Immature natural killer cell (primary cell): ENCODE data around the gene TMED3. TPM values are rescaled to one million over a fixed set of nuclear protein-coding genes. Genes with fewer than 3 reads are reported as not detected.
"Not testable (repeated sequence)": the region's sequence is repeated elsewhere in the genome, so short reads cannot be mapped to it uniquely, and the experiment has no call there.

Source experiments
- DNase-seq, 3 donors: peaks; one replicate each; pipeline ENCODE4 v3.0.0; 2022; ENCODE audit warnings: mixed read lengths in 1 of 3
- H3K27ac Mint-ChIP-seq, 6 donors: one replicate each; pipeline ENCODE4 v1.8.0; 2020; ENCODE audit warnings: mixed read lengths in 6 of 6, mild to moderate bottlenecking in 5 of 6, inconsistent platforms in 4 of 6, moderate library complexity in 3 of 6
- H3K27me3 Mint-ChIP-seq, 3 donors: one replicate each; pipeline ENCODE4 v1.8.0; 2020 to 2021; ENCODE audit warnings: low read depth in 3 of 3, mild to moderate bottlenecking in 3 of 3, mixed read lengths in 3 of 3, moderate library complexity in 3 of 3, inconsistent platforms in 1 of 3
- H3K36me3 Mint-ChIP-seq, 3 donors: one replicate each; pipeline ENCODE4 v1.8.0; 2020; ENCODE audit warnings: mixed read lengths in 3 of 3, inconsistent platforms in 2 of 3, mild to moderate bottlenecking in 2 of 3
- H3K4me1 Mint-ChIP-seq, 2 donors: one replicate each; pipeline ENCODE4 v1.8.0; 2020; ENCODE audit warnings: inconsistent platforms in 2 of 2, mild to moderate bottlenecking in 2 of 2, mixed read lengths in 2 of 2, moderate library complexity in 1 of 2
- H3K4me3 Mint-ChIP-seq, 5 donors: one replicate each; pipeline ENCODE4 v1.8.0; 2020; ENCODE audit warnings: mild to moderate bottlenecking in 5 of 5, mixed read lengths in 5 of 5, inconsistent platforms in 3 of 5, moderate library complexity in 3 of 5
- H3K9me3 Mint-ChIP-seq, 6 donors: one replicate each; pipeline ENCODE4 v1.8.0; 2020; ENCODE audit warnings: mild to moderate bottlenecking in 6 of 6, mixed read lengths in 6 of 6, inconsistent platforms in 4 of 6, moderate library complexity in 3 of 6
- polyA plus RNA-seq, 3 donors: library from polyadenylated mRNA; unstranded; fragments of 300-500 nt; fragmentation: Illumina TruSeq; gene quantifications; one replicate each; pipeline ENCODE4 v1.2.3, GENCODE V29; 2021

The TMED3 gene
- polyA plus RNA-seq, 3 donors from 2014 or later = 53.6 to 82.4 (median 77.2) TPM

- H3K36me3 Mint-ChIP-seq = no peaks in the 10 kb centered on the region
- peaks cover 0 to under 1% (median 0%) of the 10 kb centered on the region in 6 donors for H3K9me3 Mint-ChIP-seq
- H3K27ac Mint-ChIP-seq = no peak overlapping the region
- H3K27me3 Mint-ChIP-seq = peaks cover 6 to 8% (median 8%) of the 10 kb centered on the region in 3 donors
- no peak overlapping the region for H3K4me3 Mint-ChIP-seq
- peaks cover 12 to 18% of the 10 kb centered on the region in 2 donors for H3K4me1 Mint-ChIP-seq
- no peak for DNase-seq
Observed at GRCh38 chr15:79307251-79307650, 3.7 kb upstream of the TMED3 start.

- H3K36me3 Mint-ChIP-seq = peaks cover under 1 to 9% (median 4%) of the 10 kb centered on the region in 3 donors
- no peak for DNase-seq
- peaks cover 6 to 8% (median 6%) of the 10 kb centered on the region in 3 donors for H3K27me3 Mint-ChIP-seq
- H3K27ac Mint-ChIP-seq = no peak overlapping the region
- peaks cover 24 to 34% of the 10 kb centered on the region in 2 donors for H3K4me1 Mint-ChIP-seq
- H3K4me3 Mint-ChIP-seq = no peak overlapping the region
- H3K9me3 Mint-ChIP-seq = no peaks in the 10 kb centered on the region
Observed at GRCh38 chr15:79308874-79309273, 2.0 kb upstream of the TMED3 start.

GRCh38 chr15:79310612-79310984 lies 314 bp upstream of the TMED3 start:
- no peak for DNase-seq
- H3K9me3 Mint-ChIP-seq = no peaks in the 10 kb centered on the region
- H3K27ac Mint-ChIP-seq = peak overlapping the region in 4 of 6 donors; percentile 19 to 57 (median 34)
- peaks cover 12 to 20% (median 20%) of the 10 kb centered on the region in 3 donors for H3K36me3 Mint-ChIP-seq
- H3K4me3 Mint-ChIP-seq = peak overlapping the region; percentile 82 to 86 (median 85)
- H3K27me3 Mint-ChIP-seq = peaks cover 5 to 7% (median 6%) of the 10 kb centered on the region in 3 donors
- peaks cover 30 to 48% of the 10 kb centered on the region in 2 donors for H3K4me1 Mint-ChIP-seq

- no peak for DNase-seq
- Mint-ChIP-seq H3K4me1 (peaks cover 36 to 58% of the 10 kb centered on the region in 2 donors), H3K4me3 (peak overlapping the region; percentile 81 to 89 (median 83)), H3K9me3 (no peaks in the 10 kb centered on the region), H3K27ac (peak overlapping the region in 3 of 6 donors; percentile 6 to 68 (median 47)), H3K27me3 (peaks cover 3 to 7% (median 4%) of the 10 kb centered on the region in 3 donors), H3K36me3 (peaks cover 18 to 34% (median 24%) of the 10 kb centered on the region in 3 donors)
Observed at GRCh38 chr15:79311901-79312553, 1.1 kb downstream of the TMED3 start.

GRCh38 chr15:79314186-79314585 lies 3.3 kb downstream of the TMED3 start:
- Mint-ChIP-seq H3K27me3 (peaks cover 2 to 3% (median 2%) of the 10 kb centered on the region in 3 donors), H3K4me1 (peaks cover 49 to 80% of the 10 kb centered on the region in 2 donors), H3K27ac (no peak overlapping the region), H3K36me3 (peaks cover 31 to 56% (median 35%) of the 10 kb centered on the region in 3 donors), H3K4me3 (peak overlapping the region in 1 of 5 donors; percentile 41), H3K9me3 (no peaks in the 10 kb centered on the region)
- no peak for DNase-seq

- no peak overlapping the region for H3K4me3 Mint-ChIP-seq
- no peak overlapping the region for H3K27ac Mint-ChIP-seq
- H3K36me3 Mint-ChIP-seq = peaks cover 35 to 61% (median 36%) of the 10 kb centered on the region in 3 donors
- no peak for DNase-seq
- H3K9me3 Mint-ChIP-seq = no peaks in the 10 kb centered on the region
- H3K4me1 Mint-ChIP-seq = peaks cover 54 to 86% of the 10 kb centered on the region in 2 donors
- H3K27me3 Mint-ChIP-seq = peaks cover 2 to 3% (median 2%) of the 10 kb centered on the region in 3 donors
Observed at GRCh38 chr15:79314811-79315210, 3.9 kb downstream of the TMED3 start.

- Mint-ChIP-seq H3K4me1 (peaks cover 49 to 87% of the 10 kb centered on the region in 2 donors), H3K4me3 (no peak overlapping the region), H3K9me3 (no peaks in the 10 kb centered on the region), H3K27ac (no peak overlapping the region), H3K27me3 (peaks cover 0 to 2% (median 0%) of the 10 kb centered on the region in 3 donors), H3K36me3 (peaks cover 35 to 62% (median 36%) of the 10 kb centered on the region in 3 donors)
- no peak for DNase-seq
Observed at GRCh38 chr15:79315623-79316328, 4.9 kb downstream of the TMED3 start.

- Mint-ChIP-seq H3K36me3 (peaks cover 35 to 71% (median 36%) of the 10 kb centered on the region in 3 donors), H3K27me3 (no peaks in the 10 kb centered on the region), H3K4me3 (no peak overlapping the region), H3K9me3 (no peaks in the 10 kb centered on the region), H3K4me1 (peaks cover 45 to 88% of the 10 kb centered on the region in 2 donors), H3K27ac (peak overlapping the region in 2 of 6 donors; percentile 20 to 55)
- no peak for DNase-seq
Observed at GRCh38 chr15:79316864-79317263, 6.0 kb downstream of the TMED3 start.

- peaks cover 25 to 74% (median 46%) of the 10 kb centered on the region in 3 donors for H3K36me3 Mint-ChIP-seq
- not testable (repeated sequence) for H3K9me3 Mint-ChIP-seq, H3K27me3 Mint-ChIP-seq, H3K4me3 Mint-ChIP-seq, DNase-seq
- peaks cover 23 to 60% of the 10 kb centered on the region in 2 donors for H3K4me1 Mint-ChIP-seq
- peak overlapping the region in 1 of 6 donors; percentile 20 for H3K27ac Mint-ChIP-seq
Observed at GRCh38 chr15:79319973-79320372, 9.1 kb downstream of the TMED3 start.

- H3K4me1 Mint-ChIP-seq = peaks cover 19 to 45% of the 10 kb centered on the region in 2 donors
- peaks cover 19 to 66% (median 41%) of the 10 kb centered on the region in 3 donors for H3K36me3 Mint-ChIP-seq
- H3K27ac Mint-ChIP-seq = no peak overlapping the region
- H3K27me3 Mint-ChIP-seq = no peaks in the 10 kb centered on the region
- no peak overlapping the region for H3K4me3 Mint-ChIP-seq
- H3K9me3 Mint-ChIP-seq = no peaks in the 10 kb centered on the region
- no peak for DNase-seq
Observed at GRCh38 chr15:79321876-79322275, 11.0 kb downstream of the TMED3 start.

GRCh38 chr15:79322306-79322705 lies 11.4 kb downstream of the TMED3 start:
- no peak for DNase-seq
- Mint-ChIP-seq H3K27me3 (no peaks in the 10 kb centered on the region), H3K27ac (no peak overlapping the region), H3K4me3 (no peak overlapping the region), H3K36me3 (peaks cover 15 to 64% (median 37%) of the 10 kb centered on the region in 3 donors), H3K9me3 (no peaks in the 10 kb centered on the region), H3K4me1 (peaks cover 18 to 41% of the 10 kb centered on the region in 2 donors)

- Mint-ChIP-seq H3K27me3 (no peaks in the 10 kb centered on the region), H3K4me1 (peaks cover 16 to 40% of the 10 kb centered on the region in 2 donors), H3K36me3 (peaks cover 12 to 61% (median 30%) of the 10 kb centered on the region in 3 donors)
Observed at GRCh38 chr15:79322945-79323344, 12.0 kb downstream of the TMED3 start.

GRCh38 chr15:79329171-79329611 lies 18.3 kb downstream of the TMED3 start:
- no peak overlapping the region for H3K27ac Mint-ChIP-seq
- no peak overlapping the region for H3K4me3 Mint-ChIP-seq
- H3K27me3 Mint-ChIP-seq = peaks cover 0 to 3% (median 0%) of the 10 kb centered on the region in 3 donors
- DNase-seq = no peak
- no peaks in the 10 kb centered on the region for H3K9me3 Mint-ChIP-seq
- H3K4me1 Mint-ChIP-seq = peaks cover 5 to 30% of the 10 kb centered on the region in 2 donors
- peaks cover 2 to 16% (median 10%) of the 10 kb centered on the region in 3 donors for H3K36me3 Mint-ChIP-seq

More at GRCh38 chr15:79322945-79323344, 12.0 kb downstream of the TMED3 start:
- Mint-ChIP-seq H3K27ac (no peak overlapping the region), H3K4me3 (no peak overlapping the region), H3K9me3 (no peaks in the 10 kb centered on the region)
- no peak for DNase-seq
